Measurements from ENCODE around the gene PACRG. TPM values are rescaled to one million over a fixed set of nuclear protein-coding genes. Genes with fewer than 3 reads are reported as not detected.

The PACRG gene
- total RNA-seq, 2 experiments from 2014 or later, result not detected

GRCh38 chr6:163287626-163288025 is 559.9 kb downstream of the PACRG start:
- Histone ChIP-seq H3K4me2 (ENCODE audit: low read length) (no peak overlapping the region), H3K9me3 (ENCODE audit: low read length) (no peaks in the 10 kb centered on the region), H2AFZ (ENCODE audit: low read length) (no peak overlapping the region), H4K20me1 (ENCODE audit: insufficient read depth, low read length) (no peaks in the 10 kb centered on the region), H3K4me3 (ENCODE audit: low read depth, low read length, poor library complexity, severe bottlenecking) (no peak overlapping the region), H3K27ac (ENCODE audit: low read depth, low read length, poor library complexity, severe bottlenecking) (no peak overlapping the region), H3K4me1 (ENCODE audit: insufficient read depth, low read length, poor library complexity, severe bottlenecking) (no peaks in the 10 kb centered on the region), H3K9me2 (ENCODE audit: insufficient read depth, low read length) (no peaks in the 10 kb centered on the region), H3K36me3 (ENCODE audit: insufficient read depth, low read length) (no peaks in the 10 kb centered on the region), H3K79me2 (ENCODE audit: insufficient read depth, low read depth, low read length) (no peaks in the 10 kb centered on the region)
- ChIA-PET POLR2A (no interaction called here), CTCF (ENCODE audit: unreplicated experiment) (no interaction called here)
- DNase-seq (ENCODE audit: low spot score), result no peak
- no peak for TF ChIP-seq CTCF (conservative IDR thresholded peaks at IDR 0.05; ENCODE audit: low read length)
- no peak for TF ChIP-seq EZH2phosphoT487 (IDR thresholded peaks at IDR 0.05; ENCODE audit: borderline replicate concordance, low read depth, low read length)
- BruUV-seq (replicated peaks), result no TSS peak
- intact Hi-C loops (cut with micrococcal nuclease; ENCODE audit: unreplicated experiment), result no loop called here

- ChIA-PET POLR2A (no interaction called here), CTCF (ENCODE audit: unreplicated experiment) (no interaction called here)
- H3K4me1 ChIP-seq (ENCODE audit: insufficient read depth, low read length, poor library complexity, severe bottlenecking), result no peaks in the 10 kb centered on the region
- H4K20me1 ChIP-seq (ENCODE audit: insufficient read depth, low read length), result no peaks in the 10 kb centered on the region
- no peaks in the 10 kb centered on the region for H3K9me2 ChIP-seq (ENCODE audit: insufficient read depth, low read length)
- no peak for DNase-seq (ENCODE audit: low spot score)
- H2AFZ ChIP-seq (ENCODE audit: low read length), result no peak overlapping the region
- no peak overlapping the region for H3K4me3 ChIP-seq (ENCODE audit: low read depth, low read length, poor library complexity, severe bottlenecking)
- no peak for TF ChIP-seq EZH2phosphoT487 (IDR thresholded peaks at IDR 0.05; ENCODE audit: borderline replicate concordance, low read depth, low read length)
- TF ChIP-seq CTCF (conservative IDR thresholded peaks at IDR 0.05; ENCODE audit: low read length), result no peak
- no peaks in the 10 kb centered on the region for H3K9me3 ChIP-seq (ENCODE audit: low read length)
- H3K4me2 ChIP-seq (ENCODE audit: low read length), result no peak overlapping the region
- no peaks in the 10 kb centered on the region for H3K36me3 ChIP-seq (ENCODE audit: insufficient read depth, low read length)
- no TSS peak for BruUV-seq (replicated peaks)
- no peaks in the 10 kb centered on the region for H3K79me2 ChIP-seq (ENCODE audit: insufficient read depth, low read depth, low read length)
- intact Hi-C loops (cut with micrococcal nuclease; ENCODE audit: unreplicated experiment), result no loop called here
- no peak overlapping the region for H3K27ac ChIP-seq (ENCODE audit: low read depth, low read length, poor library complexity, severe bottlenecking)
Observed at GRCh38 chr6:163288066-163288465, 560.3 kb downstream of the PACRG start.

GRCh38 chr6:163288915-163289314 is 561.1 kb downstream of the PACRG start:
- intact Hi-C loops (cut with micrococcal nuclease; ENCODE audit: unreplicated experiment), result no loop called here
- Histone ChIP-seq H3K9me2 (ENCODE audit: insufficient read depth, low read length) (no peaks in the 10 kb centered on the region), H2AFZ (ENCODE audit: low read length) (no peak overlapping the region), H3K36me3 (ENCODE audit: insufficient read depth, low read length) (no peaks in the 10 kb centered on the region), H4K20me1 (ENCODE audit: insufficient read depth, low read length) (no peaks in the 10 kb centered on the region), H3K27ac (ENCODE audit: low read depth, low read length, poor library complexity, severe bottlenecking) (no peak overlapping the region), H3K4me2 (ENCODE audit: low read length) (no peak overlapping the region), H3K79me2 (ENCODE audit: insufficient read depth, low read depth, low read length) (no peaks in the 10 kb centered on the region), H3K4me3 (ENCODE audit: low read depth, low read length, poor library complexity, severe bottlenecking) (no peak overlapping the region), H3K4me1 (ENCODE audit: insufficient read depth, low read length, poor library complexity, severe bottlenecking) (no peaks in the 10 kb centered on the region), H3K9me3 (ENCODE audit: low read length) (no peaks in the 10 kb centered on the region)
- DNase-seq (ENCODE audit: low spot score), result no peak
- BruUV-seq (replicated peaks), result no TSS peak
- CTCF ChIA-PET (ENCODE audit: unreplicated experiment), result no interaction called here
- TF ChIP-seq EZH2phosphoT487 (IDR thresholded peaks at IDR 0.05; ENCODE audit: borderline replicate concordance, low read depth, low read length), result no peak
- TF ChIP-seq CTCF (conservative IDR thresholded peaks at IDR 0.05; ENCODE audit: low read length), result no peak
- POLR2A ChIA-PET, result interaction anchor here (0.6 kb wide), 1 partner anchor 31 kb away, joined by 3 read pairs; no protein-coding TSS in a partner anchor

Data from OCI-LY7 (cell line).